ENCODE measurements around the gene GLB1L2. TPM values are rescaled to one million over a fixed set of nuclear protein-coding genes. Genes with fewer than 3 reads are reported as not detected.

Gene GLB1L2
- total RNA-seq, 2 donors from 2014 or later, result 9.9 to 12.5 TPM

GRCh38 chr11:134312807-134313206 is 19.0 kb upstream of the GLB1L2 start:
- H3K4me1 Mint-ChIP-seq, result no peaks in the 10 kb centered on the region
- H3K27ac Mint-ChIP-seq, result no peak overlapping the region
- H3K36me3 ChIP-seq (ENCODE audit: control insufficient read depth, insufficient read depth, low read length), result no peaks in the 10 kb centered on the region
- peaks cover 12% of the 10 kb centered on the region for H3K9me3 ChIP-seq (ENCODE audit: control insufficient read depth, low read length)
- DNase-seq, result no peak
- no peak overlapping the region for H3K9ac ChIP-seq (ENCODE audit: extremely low read depth, low read length, poor library complexity, severe bottlenecking)
- no peaks in the 10 kb centered on the region for H3K4me1 ChIP-seq (ENCODE audit: control insufficient read depth, insufficient read depth, low read length)
- H3K27me3 Mint-ChIP-seq (ENCODE audit: insufficient read depth), result no peaks in the 10 kb centered on the region
- H3K27me3 ChIP-seq (ENCODE audit: control insufficient read depth, insufficient read depth, low read length, poor library complexity, severe bottlenecking), result no peaks in the 10 kb centered on the region
- H3K27ac ChIP-seq (ENCODE audit: low read depth, low read length), result no peak overlapping the region
- H3K4me3 ChIP-seq (ENCODE audit: low read length), result no peak overlapping the region
- no peaks in the 10 kb centered on the region for H3K9me3 Mint-ChIP-seq
- TF ChIP-seq CTCF (conservative IDR thresholded peaks at IDR 0.05), result no peak
- WGBS, 2 experiments (ENCODE audit: insufficient coverage in 1 of 2, insufficient read length in 1 of 2), result 86 to 87% methylated on average over 2 to 5 of the region's 5 CpGs
- peaks cover 3% of the 10 kb centered on the region for H3K36me3 Mint-ChIP-seq (ENCODE audit: low read depth)
- no peak overlapping the region for H3K4me3 Mint-ChIP-seq

- Mint-ChIP-seq H3K27me3 (ENCODE audit: insufficient read depth) (no peaks in the 10 kb centered on the region), H3K4me1 (no peaks in the 10 kb centered on the region), H3K27ac (no peak overlapping the region), H3K36me3 (ENCODE audit: low read depth) (peaks cover 4% of the 10 kb centered on the region), H3K4me3 (no peak overlapping the region), H3K9me3 (no peaks in the 10 kb centered on the region)
- peaks cover 12% of the 10 kb centered on the region for H3K9me3 ChIP-seq (ENCODE audit: control insufficient read depth, low read length)
- DNase-seq, result no peak
- H3K36me3 ChIP-seq (ENCODE audit: control insufficient read depth, insufficient read depth, low read length), result no peaks in the 10 kb centered on the region
- no peak for TF ChIP-seq CTCF (conservative IDR thresholded peaks at IDR 0.05)
- H3K27me3 ChIP-seq (ENCODE audit: control insufficient read depth, insufficient read depth, low read length, poor library complexity, severe bottlenecking), result no peaks in the 10 kb centered on the region
- H3K9ac ChIP-seq (ENCODE audit: extremely low read depth, low read length, poor library complexity, severe bottlenecking), result no peak overlapping the region
- H3K27ac ChIP-seq (ENCODE audit: low read depth, low read length), result no peak overlapping the region
- no peak overlapping the region for H3K4me3 ChIP-seq (ENCODE audit: low read length)
- no peaks in the 10 kb centered on the region for H3K4me1 ChIP-seq (ENCODE audit: control insufficient read depth, insufficient read depth, low read length)
- 94 to 100% methylated on average over 3 to 10 of the region's 10 CpGs for WGBS, 2 experiments (ENCODE audit: insufficient coverage in 1 of 2, insufficient read length in 1 of 2)
Measured at GRCh38 chr11:134313379-134313778, 18.4 kb upstream of the GLB1L2 start.

DNA sequence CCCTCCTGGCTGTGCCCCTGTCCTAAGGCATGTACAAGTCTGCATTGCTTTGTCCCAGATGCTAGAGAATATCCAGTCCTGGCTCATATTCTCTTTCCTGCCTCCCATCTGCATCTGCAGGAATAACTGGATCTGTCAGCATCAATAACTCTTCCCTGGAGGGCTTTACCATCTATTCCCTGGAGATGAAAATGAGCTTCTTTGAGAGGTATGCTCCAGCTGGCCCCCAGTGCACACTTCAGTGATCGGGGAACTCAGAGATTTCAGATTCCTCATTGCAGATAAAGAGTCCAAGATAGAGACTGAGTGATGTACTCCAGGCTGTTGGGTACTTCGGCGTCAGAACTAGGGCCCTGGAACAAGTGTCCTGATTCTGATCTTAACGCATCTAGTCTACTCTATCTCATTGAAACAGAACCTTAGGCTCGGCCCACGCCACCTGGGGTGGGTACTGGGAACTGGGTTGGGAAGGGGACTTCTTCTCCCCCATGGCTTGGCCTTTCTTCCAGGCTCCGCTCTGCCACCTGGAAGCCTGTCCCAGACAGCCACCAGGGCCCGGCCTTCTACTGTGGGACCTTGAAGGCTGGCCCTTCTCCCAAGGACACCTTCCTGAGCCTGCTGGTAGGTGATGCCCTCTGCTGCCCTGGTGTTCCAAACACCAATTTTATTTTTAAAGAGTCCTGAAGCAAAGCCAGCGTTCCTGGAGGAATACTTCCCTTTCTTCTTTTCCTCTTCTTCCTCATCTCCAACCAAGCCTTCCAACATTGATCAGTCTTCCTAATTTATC is 17.8 kb upstream of the GLB1L2 start:
- H3K27ac ChIP-seq (ENCODE audit: low read depth, low read length), result no peak overlapping the region
- H3K27me3 ChIP-seq (ENCODE audit: control insufficient read depth, insufficient read depth, low read length, poor library complexity, severe bottlenecking), result no peaks in the 10 kb centered on the region
- DNase-seq, result no peak
- WGBS, 2 experiments (ENCODE audit: insufficient coverage in 1 of 2, insufficient read length in 1 of 2), result 85 to 100% methylated on average over 4 to 9 of the region's 9 CpGs
- H3K36me3 ChIP-seq (ENCODE audit: control insufficient read depth, insufficient read depth, low read length), result no peaks in the 10 kb centered on the region
- no peak overlapping the region for H3K9ac ChIP-seq (ENCODE audit: extremely low read depth, low read length, poor library complexity, severe bottlenecking)
- H3K27me3 Mint-ChIP-seq (ENCODE audit: insufficient read depth), result no peaks in the 10 kb centered on the region
- H3K4me1 Mint-ChIP-seq, result no peaks in the 10 kb centered on the region
- H3K9me3 Mint-ChIP-seq, result no peaks in the 10 kb centered on the region
- peaks cover 12% of the 10 kb centered on the region for H3K9me3 ChIP-seq (ENCODE audit: control insufficient read depth, low read length)
- no peak overlapping the region for H3K4me3 ChIP-seq (ENCODE audit: low read length)
- no peak for TF ChIP-seq CTCF (conservative IDR thresholded peaks at IDR 0.05)
- peaks cover 5% of the 10 kb centered on the region for H3K36me3 Mint-ChIP-seq (ENCODE audit: low read depth)
- no peak overlapping the region for H3K27ac Mint-ChIP-seq
- H3K4me1 ChIP-seq (ENCODE audit: control insufficient read depth, insufficient read depth, low read length), result no peaks in the 10 kb centered on the region
- no peak overlapping the region for H3K4me3 Mint-ChIP-seq
